Measurements from ENCODE around the gene PRKCE.

- no peak for TF ChIP-seq POLR2A (IDR thresholded peaks at IDR 0.05; ENCODE audit: low read depth, low read length)
- TF ChIP-seq POLR2AphosphoS5 (IDR thresholded peaks at IDR 0.05; ENCODE audit: low read depth, low read length), result no peak
Measured at GRCh38 chr2:46096260-46096659, 444.8 kb downstream of the PRKCE start.
